Activated naive CD4-positive, alpha-beta T cell treated with Interleukin-2 at 50 U/mL for 16 hours (primary cell): ENCODE measurements around the gene PANK1.
"Not testable (repeated sequence)": the region's sequence is repeated elsewhere in the genome, so short reads cannot be mapped to it uniquely, and the experiment has no call there.

Experiments used
- DNase-seq: peaks from one replicate; pipeline ENCODE4 v3.0.0-alpha.2; 2020

The PANK1 gene

DNA sequence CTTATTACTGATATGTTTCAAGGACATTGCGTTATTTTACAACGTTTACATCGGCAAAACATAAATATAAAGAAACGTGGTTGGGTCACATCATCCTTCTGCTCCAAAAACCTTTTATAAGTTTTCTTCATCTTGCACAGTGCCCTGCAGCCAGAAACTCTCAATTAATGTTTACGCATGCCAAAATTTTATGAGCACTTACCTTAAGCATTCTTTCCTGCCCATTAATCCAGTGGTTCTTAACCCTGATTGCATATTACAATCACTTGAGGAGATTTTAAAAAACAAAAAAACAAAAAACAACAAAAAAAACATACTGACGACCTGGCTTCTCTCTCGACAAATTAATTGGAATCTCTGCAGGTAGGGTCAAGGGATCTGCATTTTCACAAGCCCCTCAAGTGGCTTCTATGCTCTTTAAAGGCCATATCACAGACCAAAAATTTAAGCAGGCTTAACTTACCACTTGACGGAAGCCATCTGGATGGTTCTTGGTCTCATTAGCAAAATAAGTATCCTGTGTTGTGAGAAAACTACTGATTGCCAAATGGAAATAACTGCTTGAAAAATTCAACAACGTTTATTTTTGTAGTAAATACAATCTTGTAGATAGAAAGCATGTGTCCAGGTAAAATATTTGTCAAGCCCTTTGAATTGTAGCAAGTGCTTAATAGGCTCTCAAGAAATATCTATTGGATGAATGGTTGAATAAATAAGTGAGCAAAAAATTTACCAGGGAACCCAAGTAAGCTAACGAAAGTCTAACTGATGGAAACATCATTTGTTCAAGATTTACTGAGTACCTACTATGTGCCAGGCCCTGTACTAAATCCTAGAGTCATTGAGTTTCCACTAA, 78.7 kb downstream of the PANK1 start:
- DNase-seq = no peak

DNA sequence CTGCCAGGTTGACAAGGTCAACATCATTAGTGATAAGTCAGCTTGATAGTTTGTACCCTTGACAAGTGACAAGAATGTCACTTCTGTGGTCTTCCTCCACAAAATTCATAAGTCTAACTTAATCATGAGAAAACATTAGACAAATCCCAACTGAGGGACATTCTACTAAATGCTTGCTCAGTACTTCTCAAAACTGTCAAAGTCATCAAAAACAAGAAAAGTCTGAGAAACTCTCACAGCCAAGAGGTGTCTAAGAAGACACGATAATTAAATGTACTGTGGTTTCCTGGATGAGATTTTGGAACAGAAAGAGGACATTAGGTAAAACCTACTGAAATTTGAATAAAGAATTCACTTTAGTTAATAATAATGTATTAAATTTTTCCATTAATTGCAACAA, 79.9 kb downstream of the PANK1 start:
- DNase-seq = no peak

GRCh38 chr10:89563861-89564478, 81.1 kb downstream of the PANK1 start:
- no peak for DNase-seq

DNA sequence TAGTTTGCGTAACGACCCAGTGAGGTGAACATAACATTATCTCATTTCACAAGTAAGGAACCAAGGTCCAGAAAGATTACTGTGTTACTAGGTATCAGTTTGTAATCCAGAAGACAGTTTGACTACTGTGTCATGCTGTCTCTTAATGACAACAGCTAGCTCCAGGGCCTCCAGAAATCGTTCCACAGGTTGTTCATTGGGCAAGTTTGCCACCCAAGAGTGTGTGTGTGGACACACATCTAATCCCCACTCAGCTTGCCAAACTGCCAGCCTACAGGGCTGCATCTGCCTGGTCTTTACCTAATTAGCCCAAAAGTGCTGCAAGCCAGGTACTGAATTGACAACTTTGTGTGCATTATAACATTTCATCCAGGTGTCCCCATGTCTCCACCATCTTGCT, 81.7 kb downstream of the PANK1 start:
- no peak for DNase-seq

- no peak for DNase-seq
Observed at GRCh38 chr10:89556600-89556999, 88.4 kb downstream of the PANK1 start.

GRCh38 chr10:89555688-89556445, 89.2 kb downstream of the PANK1 start:
- no peak for DNase-seq

DNA sequence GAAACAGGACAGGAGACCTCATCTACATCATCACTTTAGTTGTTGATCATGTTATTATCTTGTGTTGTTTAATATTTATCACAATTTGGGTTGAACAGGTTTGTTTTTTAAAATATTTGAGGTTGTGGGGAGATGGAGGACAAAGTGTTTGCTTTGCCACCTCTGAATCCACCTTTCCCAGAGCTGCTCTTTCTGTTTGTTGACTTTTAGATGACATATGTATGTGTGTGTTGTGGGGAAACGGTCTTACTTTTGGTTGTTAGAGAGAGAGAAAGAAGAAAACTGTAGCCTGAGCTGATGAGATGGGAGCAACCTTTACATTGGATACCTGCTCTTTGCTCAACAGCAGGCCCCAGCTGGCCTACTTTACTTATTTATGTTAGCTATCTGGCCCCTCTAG, 90.6 kb downstream of the PANK1 start:
- DNase-seq = no peak

DNA sequence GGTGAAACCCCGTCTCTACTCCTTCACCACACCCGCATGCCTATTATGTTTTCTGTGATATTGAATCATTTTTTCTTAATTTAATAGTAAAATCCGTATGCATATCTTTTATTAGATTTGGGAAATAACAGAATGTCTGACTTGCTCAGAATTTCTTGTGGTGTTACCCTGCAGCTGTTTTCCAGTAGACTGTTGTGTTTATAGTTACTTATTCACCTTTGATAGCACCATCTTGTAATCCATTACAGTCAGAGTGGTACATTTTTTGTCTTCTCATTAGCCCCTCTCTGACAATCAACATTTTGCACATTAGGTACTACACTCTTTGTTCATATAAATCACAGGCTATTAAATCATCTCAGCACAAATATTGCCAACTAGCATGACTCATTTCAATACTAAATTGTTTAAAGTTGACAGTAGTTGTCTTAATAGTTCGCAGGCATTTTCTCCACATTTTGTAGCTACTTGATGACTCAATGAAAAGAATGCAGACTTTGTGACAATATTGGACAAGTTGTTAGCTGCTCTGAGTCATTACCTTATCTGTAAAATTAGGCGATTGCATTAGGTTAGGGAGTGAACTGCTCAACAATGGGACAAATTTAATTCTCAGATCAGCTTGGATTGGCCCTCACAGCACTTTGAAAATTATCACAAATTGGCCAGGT, 91.8 kb downstream of the PANK1 start:
- DNase-seq = no peak

- no peak for DNase-seq
Observed at GRCh38 chr10:89552213-89552612, 92.8 kb downstream of the PANK1 start.

DNA sequence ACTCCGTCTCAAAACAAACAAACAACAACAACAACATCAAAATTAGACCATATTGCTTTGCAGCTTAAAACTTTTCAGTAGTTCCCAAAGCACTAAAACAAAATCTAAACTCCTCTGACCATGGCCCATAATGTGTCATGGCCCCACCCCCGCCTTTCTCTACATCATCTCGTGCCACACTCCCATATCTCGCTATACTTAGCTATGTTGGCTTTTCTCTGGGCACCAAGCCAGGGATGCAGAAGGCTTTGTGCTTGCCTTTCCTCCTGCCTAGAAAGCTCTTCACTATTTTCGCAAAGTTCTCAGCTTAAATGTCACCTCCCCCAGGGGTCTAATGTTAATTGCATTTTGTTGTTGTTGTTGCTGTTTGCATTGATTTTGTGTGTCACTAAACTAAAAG, 94.5 kb downstream of the PANK1 start:
- no peak for DNase-seq

- no peak for DNase-seq
Observed at GRCh38 chr10:89549510-89549909, 95.5 kb downstream of the PANK1 start.

GRCh38 chr10:89548673-89549072, 96.4 kb downstream of the PANK1 start:
- DNase-seq = no peak

DNA sequence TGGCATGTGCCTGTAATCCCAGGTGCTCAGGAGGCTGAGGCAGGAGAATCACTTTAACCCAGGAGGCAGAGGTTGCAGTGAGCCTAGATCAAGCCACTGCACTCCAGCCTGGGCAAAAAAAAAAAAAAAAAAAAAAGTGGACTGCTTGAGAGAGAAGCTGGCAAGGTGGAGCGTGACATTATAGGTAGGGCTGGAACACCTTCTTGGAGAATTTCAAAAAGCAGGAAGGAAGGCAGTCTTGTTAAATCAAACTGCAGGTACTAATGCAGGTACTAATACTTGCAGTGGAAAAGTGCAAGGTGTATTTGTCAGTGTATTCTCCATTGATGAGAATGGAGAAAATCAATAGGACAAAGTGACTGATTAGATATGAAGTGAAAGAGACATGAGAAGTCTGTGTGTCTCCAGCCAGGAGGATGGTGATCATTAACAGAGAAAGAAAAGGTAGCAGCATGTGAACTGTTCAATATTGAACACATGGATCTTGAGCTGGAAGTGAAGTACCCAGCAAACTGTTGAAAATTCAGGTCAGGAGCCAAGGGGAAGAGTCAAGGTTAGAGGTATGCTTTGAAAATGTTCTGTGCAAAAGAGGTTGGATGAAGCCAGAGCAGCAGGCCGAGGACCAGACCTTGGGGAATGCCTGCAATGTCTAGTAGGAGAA, 97.1 kb downstream of the PANK1 start:
- no peak for DNase-seq

GRCh38 chr10:89546651-89547050, 98.4 kb downstream of the PANK1 start:
- not testable (repeated sequence) for DNase-seq

GRCh38 chr10:89543841-89544240, 101.2 kb downstream of the PANK1 start:
- no peak for DNase-seq

DNA sequence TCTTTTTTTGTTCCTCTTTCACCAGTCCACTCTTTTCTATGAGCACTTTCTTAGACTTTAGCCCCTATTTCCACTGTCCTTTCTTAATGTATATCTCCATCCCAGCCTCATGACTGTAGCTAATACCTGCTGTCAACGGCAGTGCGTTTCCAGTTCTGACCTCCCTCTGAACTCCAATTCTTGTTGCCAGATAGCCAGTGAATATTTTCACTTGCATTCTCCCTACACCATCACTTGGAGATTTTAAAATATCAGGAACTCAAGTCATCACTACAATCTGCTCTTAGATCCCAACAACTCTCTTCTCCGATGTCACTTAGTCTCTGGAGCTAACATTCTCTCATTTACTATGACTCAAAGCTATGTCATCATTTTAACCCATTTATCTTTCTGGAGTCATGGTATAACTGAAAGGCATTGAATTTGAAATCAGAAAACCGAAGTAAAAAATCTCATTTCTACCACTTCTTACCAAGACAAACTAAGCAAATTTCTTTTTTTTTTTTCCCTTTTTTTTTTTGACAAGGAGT, 104.6 kb downstream of the PANK1 start:
- DNase-seq = no peak

GRCh38 chr10:89537364-89537763, 107.7 kb downstream of the PANK1 start:
- no peak for DNase-seq

DNA sequence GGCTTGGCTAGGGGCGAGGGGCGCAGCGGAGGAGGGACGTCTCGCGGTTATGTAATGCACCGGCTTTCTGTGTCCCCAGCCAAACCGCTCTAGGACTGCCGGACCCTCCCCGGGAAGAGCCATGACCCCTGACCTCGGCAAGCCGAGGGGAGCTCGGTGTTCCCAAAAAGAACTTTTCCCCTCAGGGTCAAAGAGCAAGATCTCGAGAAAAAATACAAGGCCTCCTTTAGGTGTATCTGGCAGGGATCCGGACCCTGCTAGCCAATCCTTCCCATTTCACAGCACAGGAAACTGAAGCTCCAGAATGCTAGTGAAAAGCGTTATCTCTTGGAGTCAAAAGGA, 109.1 kb downstream of the PANK1 start:
- DNase-seq = no peak

DNA sequence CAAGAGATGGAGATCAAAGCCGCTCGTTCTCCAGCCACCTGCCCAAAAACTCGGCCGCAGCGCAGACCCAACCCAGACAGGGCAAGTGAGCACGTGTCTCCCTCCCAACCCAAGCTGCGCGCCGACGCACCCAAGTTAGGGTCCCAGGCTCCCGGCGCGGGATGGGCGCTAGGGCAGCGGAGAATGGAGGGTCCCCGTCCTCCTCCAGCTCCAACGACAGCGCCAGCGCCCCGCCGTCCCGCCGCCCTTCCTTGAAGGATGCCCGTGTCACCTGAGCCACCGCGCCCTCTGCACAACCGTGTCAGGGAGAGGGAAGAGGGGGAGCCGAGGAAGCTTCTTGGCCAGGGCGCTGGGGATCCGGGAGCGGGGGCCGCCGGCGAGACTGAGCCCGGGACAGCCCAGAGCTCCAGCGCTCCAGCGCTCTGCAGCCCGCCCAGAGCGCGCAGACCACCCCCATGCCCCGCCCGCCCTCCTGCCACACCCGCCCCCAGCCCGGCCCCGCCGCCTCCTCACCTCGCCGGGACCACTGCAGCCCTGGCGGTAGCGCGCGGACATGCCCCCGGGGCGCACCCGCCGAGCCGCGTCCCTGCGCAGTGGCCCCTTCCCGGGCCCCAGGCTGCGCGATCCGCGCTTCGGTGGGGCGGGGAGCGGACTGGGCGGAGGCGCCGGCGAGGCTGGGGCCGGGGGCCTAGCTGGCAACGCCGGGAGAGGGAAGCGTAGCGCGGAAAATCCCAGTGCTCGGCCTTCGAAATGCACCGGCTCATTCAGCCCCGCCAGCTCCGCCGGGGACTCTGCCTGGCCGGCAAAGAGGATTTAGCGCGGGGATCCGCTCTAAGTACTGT, 109.7 kb downstream of the PANK1 start, which contains the start of gene SLC16A12:
TSS of gene SLC16A12 (minus strand) at position 424 of the 842 bp plus-strand sequence. CDS start 73,016 bp downstream, outside the sequence.
- no peak for DNase-seq

DNA sequence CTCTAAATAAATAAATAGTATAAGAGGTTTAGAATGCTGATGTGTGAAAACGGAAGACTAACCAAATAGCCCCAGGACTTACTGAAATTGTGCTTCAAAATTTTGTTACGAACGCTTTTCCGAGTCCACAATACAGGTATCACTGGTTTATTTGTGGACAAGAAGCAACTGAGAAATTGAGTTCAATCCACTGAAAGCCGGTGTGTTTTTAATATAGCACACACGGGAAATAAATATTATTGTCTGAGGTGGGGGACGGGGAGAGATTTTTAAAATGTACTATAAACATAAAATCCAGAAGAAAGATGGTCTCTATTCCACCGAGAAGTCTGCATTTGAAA, 110.2 kb downstream of the PANK1 start:
- no peak for DNase-seq
